HG03159 (cell line): ENCODE measurements around the gene RAN.
"Not testable (repeated sequence)": the region's sequence is repeated elsewhere in the genome, so short reads cannot be mapped to it uniquely, and the experiment has no call there.

ENCODE experiments used
- ATAC-seq: cut with Tn5 transposase; IDR thresholded peaks from one replicate; pipeline ENCODE4 v1.9.1; 2021; ENCODE audit warnings: mild to moderate bottlenecking, moderate library complexity; ENCODE audit not compliant: unreplicated experiment

Gene RAN

GRCh38 chr12:130849561-130850417 is 22.1 kb upstream of the RAN start:
- no peak for ATAC-seq

DNA sequence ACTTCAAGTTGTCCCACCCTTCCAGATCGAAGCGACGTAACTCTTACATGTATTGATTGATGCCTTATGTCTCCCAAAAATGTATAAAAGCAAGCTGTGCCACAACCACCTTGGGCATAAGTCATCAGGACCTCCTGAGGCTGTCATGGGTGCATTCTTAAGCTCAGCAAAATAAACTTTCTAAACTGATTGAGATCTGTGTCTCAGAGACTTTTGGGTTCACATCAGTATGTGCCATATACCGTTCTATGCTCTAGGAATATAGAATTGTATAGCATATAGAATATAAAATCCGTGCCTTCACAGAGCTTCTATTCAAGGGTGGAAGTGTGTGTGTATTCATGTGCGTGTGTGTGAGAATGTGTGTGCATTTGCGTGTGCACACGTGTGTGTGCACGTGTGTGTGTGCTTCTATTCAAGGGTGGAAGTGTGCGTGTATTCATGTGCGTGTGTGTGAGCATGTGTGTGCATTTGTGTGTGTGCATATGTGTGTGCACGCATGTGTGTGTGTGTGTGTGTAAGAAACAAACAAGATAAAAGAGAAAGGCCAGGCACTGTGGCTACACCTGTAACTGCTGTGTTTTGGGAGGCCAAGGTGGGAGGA is 21.3 kb upstream of the RAN start:
- no peak for ATAC-seq

GRCh38 chr12:130856088-130856487 is 15.8 kb upstream of the RAN start:
- no peak for ATAC-seq

GRCh38 chr12:130858084-130858483 is 13.8 kb upstream of the RAN start:
- no peak for ATAC-seq

GRCh38 chr12:130859161-130859560 is 12.7 kb upstream of the RAN start:
- no peak for ATAC-seq

DNA sequence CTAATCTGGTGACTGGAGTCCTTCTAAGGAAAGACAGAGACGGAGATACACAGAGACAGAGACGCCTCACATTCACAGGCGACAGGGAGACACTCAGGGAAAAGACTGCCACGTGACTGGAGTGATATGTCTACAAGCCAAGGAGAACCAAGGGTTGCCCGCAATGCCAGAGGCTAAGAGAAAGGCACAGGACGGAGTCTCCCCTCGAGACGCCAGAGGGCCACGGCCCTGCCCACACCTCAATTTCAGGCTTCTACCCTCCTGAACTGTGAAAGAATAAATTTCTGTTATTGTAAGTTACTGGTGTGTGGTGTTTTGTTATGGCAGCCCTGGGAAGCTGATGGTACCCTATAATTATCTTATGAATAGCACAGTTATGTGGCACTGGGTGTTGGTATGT is 11.6 kb upstream of the RAN start:
- no peak for ATAC-seq

DNA sequence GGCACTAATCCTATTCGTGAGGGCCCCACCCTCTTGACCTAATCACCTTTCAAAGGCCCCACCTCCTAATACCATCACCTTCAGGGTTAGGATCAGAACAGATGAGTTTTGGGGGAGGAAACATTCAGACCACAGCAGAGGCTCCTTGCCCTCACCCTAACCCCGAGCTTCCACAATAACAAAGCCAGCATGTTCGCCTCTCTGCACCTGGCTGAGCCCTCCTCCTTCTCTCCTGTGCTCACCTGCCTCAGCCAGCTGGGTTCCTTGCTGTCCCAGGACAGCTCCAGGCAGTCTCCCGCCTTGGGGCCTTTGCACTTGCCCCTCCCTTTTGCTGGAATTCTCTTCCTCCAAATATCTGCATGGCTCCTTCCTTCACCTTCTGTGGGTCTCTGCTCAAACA is 9.7 kb upstream of the RAN start:
- no peak for ATAC-seq

DNA sequence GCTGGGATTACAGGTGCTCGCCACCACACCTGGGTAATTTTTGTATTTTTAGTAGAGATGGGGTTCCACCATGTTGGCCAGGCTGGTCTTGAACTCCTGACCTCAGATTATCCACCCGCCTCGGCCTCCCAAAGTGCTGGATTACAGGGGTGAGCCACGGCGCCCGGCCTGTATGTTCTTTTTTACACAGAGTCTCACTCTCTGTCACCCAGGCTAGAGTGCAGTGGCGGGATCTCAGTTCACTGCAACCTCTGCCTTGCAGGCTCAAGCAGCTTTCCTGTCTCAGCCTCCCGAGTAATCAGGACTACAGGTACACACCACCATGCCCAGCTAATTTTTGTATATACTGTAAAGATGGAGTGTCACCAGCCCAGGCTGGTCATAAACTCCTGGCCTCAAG is 9.1 kb upstream of the RAN start:
- not testable (repeated sequence) for ATAC-seq

GRCh38 chr12:130863298-130863697 is 8.6 kb upstream of the RAN start:
- ATAC-seq = no peak

DNA sequence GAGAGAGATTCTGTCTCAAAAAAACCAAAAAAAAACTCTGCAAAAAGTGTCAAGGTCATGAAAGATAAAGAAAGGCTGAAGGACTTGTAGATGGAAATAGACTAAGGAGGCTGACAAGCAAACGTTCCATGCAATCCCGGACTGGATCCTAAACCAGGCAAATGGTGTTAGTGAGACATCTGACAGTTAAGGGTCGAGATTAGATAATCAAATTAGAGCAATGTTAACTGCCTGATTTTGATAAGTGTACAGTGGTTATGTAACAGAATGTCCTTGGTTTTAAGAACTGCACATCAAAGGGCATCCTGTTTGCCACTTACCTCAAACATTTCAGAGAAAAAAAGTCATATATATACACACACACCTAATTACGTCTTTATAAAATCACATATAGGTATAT is 3.5 kb upstream of the RAN start:
- no peak for ATAC-seq

DNA sequence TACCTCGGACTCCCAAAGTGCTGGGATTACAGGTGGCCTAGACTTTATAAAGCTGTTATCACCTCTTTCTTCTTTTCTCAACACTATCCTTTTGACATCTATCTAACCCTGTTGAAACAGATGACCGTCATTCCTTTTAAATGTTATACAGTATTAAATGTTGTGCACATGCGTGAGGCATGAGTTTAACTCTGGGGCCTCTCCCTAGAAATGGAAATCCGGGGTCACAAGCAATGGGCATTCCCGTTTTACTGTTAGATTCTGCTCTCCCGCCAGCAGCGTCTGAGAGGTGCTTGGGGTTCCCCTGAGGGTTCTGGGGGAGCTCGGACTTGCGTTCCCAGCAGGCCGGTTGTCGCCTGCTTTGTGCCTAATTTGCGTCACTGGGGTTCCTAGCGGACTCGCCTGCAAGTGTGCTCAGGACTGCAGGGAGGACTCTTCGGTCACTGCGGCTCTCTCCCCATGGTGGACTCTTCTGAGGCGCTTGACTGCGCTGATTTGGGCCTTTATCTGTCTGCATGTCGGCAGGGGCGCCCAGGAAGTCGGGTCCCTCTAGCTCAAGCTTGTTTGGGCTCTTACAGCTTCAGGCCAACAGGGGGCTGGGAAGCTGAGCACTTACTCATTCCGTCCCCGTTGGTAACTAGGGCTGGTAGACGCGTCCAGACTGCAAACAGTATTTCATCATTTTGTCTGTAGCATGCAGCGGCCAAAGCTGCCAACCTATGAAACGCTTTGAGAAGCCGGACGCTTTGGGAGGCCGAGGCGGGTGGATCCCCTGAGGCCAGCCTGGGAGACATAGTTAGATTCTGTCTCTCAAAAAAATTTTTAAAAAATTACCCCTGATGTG is 1.2 kb upstream of the RAN start:
- peak; percentile 66 for ATAC-seq

- peak; percentile 25 for ATAC-seq
Observed at GRCh38 chr12:130872179-130873096, 572 bp downstream of the RAN start.

DNA sequence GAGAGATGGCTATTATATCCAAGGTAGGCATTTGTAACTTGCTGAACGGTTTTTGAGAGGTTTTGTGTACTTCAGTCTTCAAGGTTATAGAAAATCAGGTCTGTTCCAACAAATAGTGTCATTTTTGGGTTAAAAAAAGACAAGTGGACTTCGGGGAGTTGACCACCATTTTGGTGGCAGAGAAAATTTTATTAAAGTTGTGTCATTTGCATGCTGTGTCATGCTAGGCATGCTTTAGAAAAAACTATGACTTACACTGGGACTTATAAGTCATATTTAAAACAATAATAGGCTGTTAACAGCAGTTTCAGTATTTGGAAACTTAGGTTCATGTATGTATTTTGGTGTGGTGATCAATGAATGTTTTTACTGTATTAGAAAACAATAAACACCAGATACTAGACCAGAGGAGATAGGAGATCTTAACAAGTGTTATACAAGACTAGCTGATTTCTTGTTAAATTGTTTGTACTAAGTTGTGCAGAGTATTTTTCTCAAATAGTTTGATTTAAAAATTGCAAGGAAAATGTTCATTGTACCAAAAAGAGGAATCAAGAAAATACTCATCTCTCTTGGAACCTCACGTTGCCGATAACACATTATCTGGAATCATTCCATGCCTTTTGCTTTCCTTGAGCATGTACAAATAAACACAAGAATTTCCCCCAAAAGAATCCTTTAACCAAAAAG is 1.4 kb downstream of the RAN start:
- no peak for ATAC-seq

DNA sequence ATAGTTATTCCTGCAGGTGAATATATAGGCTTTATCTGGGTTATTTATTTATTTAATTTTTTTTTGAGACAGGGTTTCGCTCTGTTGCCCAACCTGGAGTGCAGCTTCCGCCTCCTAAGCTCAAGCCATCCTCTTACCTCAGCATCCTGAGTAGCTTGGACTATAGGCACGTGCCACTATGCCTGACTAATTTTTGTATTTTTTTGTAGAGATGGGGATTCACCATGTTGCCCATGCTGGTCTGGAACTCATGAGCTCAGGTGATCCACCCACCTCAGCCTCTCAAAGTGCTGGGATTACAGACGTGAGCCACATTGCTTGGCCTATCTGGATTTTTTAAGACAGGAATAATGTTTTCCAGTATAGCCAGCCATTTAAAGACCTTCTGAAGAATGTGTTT is 2.0 kb downstream of the RAN start:
- no peak for ATAC-seq

DNA sequence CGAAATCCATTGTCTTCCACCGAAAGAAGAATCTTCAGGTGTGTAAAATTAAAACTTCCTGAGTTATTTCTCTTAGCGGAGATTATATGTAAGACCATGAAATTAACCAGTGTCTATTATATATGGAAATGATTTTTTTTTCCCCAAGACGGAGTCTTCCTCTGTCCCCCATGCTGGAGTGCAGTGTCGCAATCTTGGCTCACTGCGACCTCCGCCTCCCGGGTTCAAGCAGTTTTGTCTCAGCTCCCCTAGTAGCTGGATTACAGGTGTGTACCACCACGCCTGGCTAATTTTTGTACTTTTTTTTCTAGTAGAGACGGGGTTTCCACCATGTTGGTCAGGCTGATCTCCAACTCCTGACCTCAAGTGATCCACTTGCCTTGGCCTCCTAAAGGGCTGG is 2.8 kb downstream of the RAN start:
- ATAC-seq = no peak

DNA sequence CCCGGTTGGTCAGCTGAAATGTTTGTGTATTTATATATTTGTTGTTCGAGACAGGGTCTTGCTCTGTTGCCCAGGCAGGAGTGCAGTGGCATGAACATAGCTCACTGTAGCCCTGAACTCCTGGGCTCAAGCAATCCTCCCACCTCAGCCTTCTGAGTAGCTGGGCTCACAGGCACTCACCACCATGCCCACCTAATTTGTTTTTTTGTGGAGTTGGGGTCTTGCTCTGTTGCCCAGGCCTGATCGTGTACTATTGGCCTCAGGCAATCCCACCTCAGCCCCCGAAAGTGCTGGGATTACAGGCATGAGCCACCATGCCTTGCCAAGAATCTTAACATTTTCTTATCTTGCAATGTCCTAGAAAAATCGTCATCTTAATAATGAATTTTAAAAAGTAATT is 3.3 kb downstream of the RAN start:
- ATAC-seq = no peak

DNA sequence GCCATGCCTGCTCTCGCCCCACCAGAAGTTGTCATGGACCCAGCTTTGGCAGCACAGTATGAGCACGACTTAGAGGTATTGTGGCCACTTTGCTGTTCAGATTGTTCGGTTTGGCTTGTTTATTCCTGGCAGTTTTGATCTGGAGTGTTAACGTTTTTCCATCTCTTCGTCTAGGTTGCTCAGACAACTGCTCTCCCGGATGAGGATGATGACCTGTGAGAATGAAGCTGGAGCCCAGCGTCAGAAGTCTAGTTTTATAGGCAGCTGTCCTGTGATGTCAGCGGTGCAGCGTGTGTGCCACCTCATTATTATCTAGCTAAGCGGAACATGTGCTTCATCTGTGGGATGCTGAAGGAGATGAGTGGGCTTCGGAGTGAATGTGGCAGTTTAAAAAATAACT is 3.8 kb downstream of the RAN start:
- not testable (repeated sequence) for ATAC-seq

- no peak for ATAC-seq
Observed at GRCh38 chr12:130876297-130876696, 4.4 kb downstream of the RAN start.

DNA sequence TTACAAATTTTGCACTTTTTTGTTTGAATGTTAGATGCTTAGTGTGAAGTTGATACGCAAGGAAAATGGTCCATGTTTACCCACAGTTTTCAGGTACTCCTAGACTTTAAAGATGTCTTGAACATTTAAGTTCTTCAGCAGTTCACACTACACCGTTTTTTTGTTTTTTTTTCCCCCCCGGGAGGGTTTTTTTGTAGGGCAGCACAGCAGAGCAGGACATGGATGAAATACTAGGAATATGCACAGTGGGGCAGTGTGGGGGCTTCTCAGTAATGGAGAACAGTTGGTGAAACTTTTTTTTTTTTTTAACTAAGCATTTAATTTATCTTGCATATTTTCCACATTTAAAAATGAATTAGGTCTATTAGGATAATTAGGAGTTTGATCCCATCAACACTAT is 4.9 kb downstream of the RAN start:
- ATAC-seq = no peak

GRCh38 chr12:130877333-130877732 is 5.5 kb downstream of the RAN start:
- no peak for ATAC-seq
